K562 (cell line): ENCODE results near the gene DDR2. TPM values are rescaled to one million over a fixed set of nuclear protein-coding genes. Genes with fewer than 3 reads are reported as not detected.

ENCODE experiments used
- CHCHD3 ChIP-seq: fragments of 250-450 bp; sonication (Bioruptor Pico); IDR thresholded peaks from 2 replicates; pipeline ENCODE4 v2.1.2; 2022; ENCODE audit warnings: mild to moderate bottlenecking
- COPS2 ChIP-seq: fragments of 450-650 bp; conservative IDR thresholded peaks from 2 replicates; pipeline ENCODE4 v1.6.1; 2016; ENCODE audit warnings: mild to moderate bottlenecking, moderate library complexity
- EP300 ChIP-seq: IDR thresholded peaks from 2 replicates; pipeline ENCODE4 v1.6.1; 2012; ENCODE audit warnings: low read length, improper control_type of control experiment
- FOXA3 ChIP-seq, 2 experiments: fragments of 450-650 bp in 1 of 2; sonication (generic) in 1 of 2; formaldehyde crosslinking; IDR thresholded peaks in 1 of 2; conservative IDR thresholded peaks in 1 of 2; 2 replicates each; pipeline versions ENCODE4 v1.4.0 to v1.8.0; 2020 to 2022; ENCODE audit warnings: mild to moderate bottlenecking in 2 of 2, missing genetic modification reagents in 1 of 2
- FOXP1 ChIP-seq: sonication (generic); formaldehyde crosslinking; IDR thresholded peaks from 2 replicates; pipeline ENCODE4 v1.8.0; 2022; ENCODE audit warnings: mild to moderate bottlenecking, missing genetic modification reagents
- ILF3 ChIP-seq: fragments of 450-650 bp; IDR thresholded peaks from 2 replicates; pipeline ENCODE4 v1.6.1; 2018; ENCODE audit warnings: antibody characterized with exemption, mild to moderate bottlenecking, moderate library complexity, borderline replicate concordance
- MTF1 ChIP-seq: fragments of 250-450 bp; sonication (Bioruptor Pico); IDR thresholded peaks from 2 replicates; pipeline ENCODE4 v1.9.0; 2021; ENCODE audit warnings: moderate library complexity, mild to moderate bottlenecking, inconsistent platforms, borderline replicate concordance
- NFXL1 ChIP-seq: fragments of 450-650 bp; formaldehyde crosslinking; IDR thresholded peaks from 2 replicates; pipeline ENCODE4 v1.4.0; 2021; ENCODE audit warnings: mild to moderate bottlenecking
- PHB ChIP-seq: fragments of 250-450 bp; sonication (Bioruptor Pico); IDR thresholded peaks from 2 replicates; pipeline ENCODE4 v1.5.0; 2021
- POLR2A ChIP-seq: fragments of 450-650 bp; conservative IDR thresholded peaks from 2 replicates; pipeline ENCODE4 v1.6.1; 2016
- RBM14 ChIP-seq: fragments of 200-400 bp; formaldehyde crosslinking; IDR thresholded peaks from 2 replicates; pipeline ENCODE4 v1.6.1; 2018; ENCODE audit warnings: low read depth, mild to moderate bottlenecking, low read length, moderate library complexity, borderline replicate concordance; ENCODE audit not compliant: insufficient read depth
- SRSF9 ChIP-seq: fragments of 200-400 bp; formaldehyde crosslinking; IDR thresholded peaks from 2 replicates; pipeline ENCODE4 v1.6.1; 2017; ENCODE audit warnings: low read depth, low read length, borderline replicate concordance
- ZNF143 ChIP-seq: sonication (generic); formaldehyde crosslinking; IDR thresholded peaks from 2 replicates; pipeline ENCODE4 v1.9.0; 2022; ENCODE audit warnings: mild to moderate bottlenecking, missing genetic modification reagents
- polyA plus RNA-seq, 8 experiments: library from polyadenylated mRNA; depleted of rRNA in 4 of 8; stranded (reverse) in 5 of 8; unstranded in 3 of 8; fragments of >200 nt; fragmentation: Nextera tagmentation in 2 of 8; fragmentation: Illumina TruSeq in 1 of 8; extraction: Ambion mirVana in 2 of 8; extraction: Trizol in 1 of 8; gene quantifications; 2 replicates each; pipeline versions ENCODE4 v1.2.1 to v1.2.3, GENCODE V29; 2011 to 2014; ENCODE audit warnings: inconsistent platforms in 1 of 8, missing spikeins in 1 of 8
- total RNA-seq, 7 experiments: library from RNA; depleted of rRNA in 6 of 7; stranded (reverse); fragments of >200 nt in 6 of 7; fragmentation: Illumina TruSeq in 2 of 7; extraction: Trizol in 2 of 7; gene quantifications; 2 replicates each; pipeline versions ENCODE4 v1.2.1 to v1.2.3, GENCODE V29; 2011 to 2021; ENCODE audit warnings: low replicate concordance in 1 of 7
- TF ChIP-seq, protein P1 (sequence below): sonication (generic); formaldehyde crosslinking; IDR thresholded peaks from 2 replicates; pipeline ENCODE4 v1.8.0; 2022; ENCODE audit warnings: missing genetic modification reagents, mild to moderate bottlenecking, moderate library complexity, borderline replicate concordance
- TF ChIP-seq, protein P2 (sequence below): sonication (generic); formaldehyde crosslinking; IDR thresholded peaks from 2 replicates; pipeline ENCODE4 v1.4.0; 2020; ENCODE audit warnings: mild to moderate bottlenecking, missing genetic modification reagents
- TF ChIP-seq, protein P3 (sequence below): fragments of 450-650 bp; conservative IDR thresholded peaks from 2 replicates; pipeline ENCODE4 v1.6.1; 2016; ENCODE audit warnings: missing genetic modification characterization, low read depth, mild to moderate bottlenecking, control low read depth, missing compliant biosample characterization
- TF ChIP-seq, protein P4 (sequence below): fragments of 450-650 bp; formaldehyde crosslinking; IDR thresholded peaks from 2 replicates; pipeline ENCODE4 v1.4.0; 2020; ENCODE audit warnings: mild to moderate bottlenecking, moderate library complexity

The DDR2 gene
- total and polyA plus RNA-seq, 9 of the 15 experiments (the other 6 are each of a cell fraction or from before 2014, with no cell fraction given): 0.36 to 2.0 (median 1.1) TPM

DNA sequence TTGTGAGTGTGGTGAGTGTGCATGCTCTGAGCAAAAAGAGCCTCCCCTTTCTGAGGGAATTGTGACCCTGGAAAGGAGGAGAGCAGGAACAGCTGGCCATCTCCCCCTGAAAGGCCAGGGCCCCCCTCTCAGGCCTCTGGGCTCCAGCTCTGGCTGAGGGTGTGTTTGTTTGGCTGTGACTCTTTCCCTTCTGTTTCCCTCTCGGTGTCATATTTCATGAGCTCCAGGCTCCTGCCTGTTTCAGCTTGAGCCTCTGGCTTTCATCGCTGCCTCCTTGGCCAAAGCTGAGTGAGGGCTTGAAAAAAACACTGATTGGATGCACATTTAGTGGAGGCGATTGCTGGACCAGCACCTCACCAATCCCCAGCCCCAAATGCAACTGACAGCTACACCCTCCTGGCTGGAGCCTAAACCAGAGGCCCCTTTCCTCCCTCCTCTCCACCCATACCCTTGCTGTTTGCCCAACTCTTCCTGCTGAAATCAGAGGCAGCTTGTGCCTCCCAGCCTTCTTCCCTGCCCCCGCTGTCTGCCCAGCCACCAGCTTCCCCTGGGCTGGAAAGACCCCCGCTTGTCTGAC, 64.1 kb downstream of the DDR2 start (continued):
- TF ChIP-seq, protein P1, sequence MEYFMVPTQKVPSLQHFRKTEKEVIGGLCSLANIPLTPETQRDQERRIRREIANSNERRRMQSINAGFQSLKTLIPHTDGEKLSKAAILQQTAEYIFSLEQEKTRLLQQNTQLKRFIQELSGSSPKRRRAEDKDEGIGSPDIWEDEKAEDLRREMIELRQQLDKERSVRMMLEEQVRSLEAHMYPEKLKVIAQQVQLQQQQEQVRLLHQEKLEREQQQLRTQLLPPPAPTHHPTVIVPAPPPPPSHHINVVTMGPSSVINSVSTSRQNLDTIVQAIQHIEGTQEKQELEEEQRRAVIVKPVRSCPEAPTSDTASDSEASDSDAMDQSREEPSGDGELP (CRISPR knock-in tag): peak; percentile 57; the same call in 1 of the 2 replicates
- TF ChIP-seq POLR2A (no peak), NFXL1 (CRISPR knock-in tag) (no peak), ZNF143 (no peak), SRSF9 (no peak), FOXA3 (CRISPR knock-in tag; conservative IDR thresholded peaks at IDR 0.05 in 1 of 2, IDR thresholded peaks at IDR 0.05 in 1 of 2) (peak in 1 of 2 experiments; percentile 33; a peak in 1 of 4 replicates), PHB (no peak), ILF3 (no peak), CHCHD3 (CRISPR knock-in tag) (no peak), MTF1 (CRISPR knock-in tag) (no peak), EP300 (no peak), FOXP1 (CRISPR knock-in tag) (no peak), COPS2 (no peak), RBM14 (no peak)
- TF ChIP-seq, protein P2, sequence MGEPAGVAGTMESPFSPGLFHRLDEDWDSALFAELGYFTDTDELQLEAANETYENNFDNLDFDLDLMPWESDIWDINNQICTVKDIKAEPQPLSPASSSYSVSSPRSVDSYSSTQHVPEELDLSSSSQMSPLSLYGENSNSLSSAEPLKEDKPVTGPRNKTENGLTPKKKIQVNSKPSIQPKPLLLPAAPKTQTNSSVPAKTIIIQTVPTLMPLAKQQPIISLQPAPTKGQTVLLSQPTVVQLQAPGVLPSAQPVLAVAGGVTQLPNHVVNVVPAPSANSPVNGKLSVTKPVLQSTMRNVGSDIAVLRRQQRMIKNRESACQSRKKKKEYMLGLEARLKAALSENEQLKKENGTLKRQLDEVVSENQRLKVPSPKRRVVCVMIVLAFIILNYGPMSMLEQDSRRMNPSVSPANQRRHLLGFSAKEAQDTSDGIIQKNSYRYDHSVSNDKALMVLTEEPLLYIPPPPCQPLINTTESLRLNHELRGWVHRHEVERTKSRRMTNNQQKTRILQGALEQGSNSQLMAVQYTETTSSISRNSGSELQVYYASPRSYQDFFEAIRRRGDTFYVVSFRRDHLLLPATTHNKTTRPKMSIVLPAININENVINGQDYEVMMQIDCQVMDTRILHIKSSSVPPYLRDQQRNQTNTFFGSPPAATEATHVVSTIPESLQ: no peak
- TF ChIP-seq, protein P3, sequence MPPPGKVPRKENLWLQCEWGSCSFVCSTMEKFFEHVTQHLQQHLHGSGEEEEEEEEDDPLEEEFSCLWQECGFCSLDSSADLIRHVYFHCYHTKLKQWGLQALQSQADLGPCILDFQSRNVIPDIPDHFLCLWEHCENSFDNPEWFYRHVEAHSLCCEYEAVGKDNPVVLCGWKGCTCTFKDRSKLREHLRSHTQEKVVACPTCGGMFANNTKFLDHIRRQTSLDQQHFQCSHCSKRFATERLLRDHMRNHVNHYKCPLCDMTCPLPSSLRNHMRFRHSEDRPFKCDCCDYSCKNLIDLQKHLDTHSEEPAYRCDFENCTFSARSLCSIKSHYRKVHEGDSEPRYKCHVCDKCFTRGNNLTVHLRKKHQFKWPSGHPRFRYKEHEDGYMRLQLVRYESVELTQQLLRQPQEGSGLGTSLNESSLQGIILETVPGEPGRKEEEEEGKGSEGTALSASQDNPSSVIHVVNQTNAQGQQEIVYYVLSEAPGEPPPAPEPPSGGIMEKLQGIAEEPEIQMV: no peak
- TF ChIP-seq, protein P4, sequence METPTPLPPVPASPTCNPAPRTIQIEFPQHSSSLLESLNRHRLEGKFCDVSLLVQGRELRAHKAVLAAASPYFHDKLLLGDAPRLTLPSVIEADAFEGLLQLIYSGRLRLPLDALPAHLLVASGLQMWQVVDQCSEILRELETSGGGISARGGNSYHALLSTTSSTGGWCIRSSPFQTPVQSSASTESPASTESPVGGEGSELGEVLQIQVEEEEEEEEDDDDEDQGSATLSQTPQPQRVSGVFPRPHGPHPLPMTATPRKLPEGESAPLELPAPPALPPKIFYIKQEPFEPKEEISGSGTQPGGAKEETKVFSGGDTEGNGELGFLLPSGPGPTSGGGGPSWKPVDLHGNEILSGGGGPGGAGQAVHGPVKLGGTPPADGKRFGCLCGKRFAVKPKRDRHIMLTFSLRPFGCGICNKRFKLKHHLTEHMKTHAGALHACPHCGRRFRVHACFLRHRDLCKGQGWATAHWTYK (CRISPR knock-in tag): 0 out of 2 replicates have a peak, but pooled peaks have one; percentile 21
